DOHH2 (cell line): ENCODE measurements around the gene SELPLG.

Experiments used
- CTCF ChIP-seq: fragments of 200-600 bp; sonication (generic); IDR thresholded peaks from one replicate; pipeline ENCODE4 v1.5.1; 2014; ENCODE audit warnings: antibody characterized with exemption, mild to moderate bottlenecking, low read depth, low read length; ENCODE audit not compliant: poor library complexity, severe bottlenecking
- EZH2phosphoT487 ChIP-seq: fragments of 200-600 bp; sonication (generic); IDR thresholded peaks from 2 replicates; pipeline ENCODE4 v1.6.1; 2017; ENCODE audit warnings: borderline replicate concordance, mild to moderate bottlenecking, antibody characterized with exemption, low read length, moderate library complexity, mixed read lengths

- TF ChIP-seq CTCF, result no peak
- no peak for TF ChIP-seq EZH2phosphoT487
Measured at GRCh38 chr12:108667349-108667748, 33.7 kb upstream of the SELPLG start.
